Measurements from ENCODE around the gene CRELD2. TPM values are rescaled to one million over a fixed set of nuclear protein-coding genes. Genes with fewer than 3 reads are reported as not detected.
A peak's percentile ranks its signal among the peaks of the same experiment; 100 is the strongest.

CRELD2 gene
- total and polyA plus RNA-seq, 2 of the 13 experiments (the other 11 are each of a cell fraction or from before 2014, with no cell fraction given): 17.2 to 44.7 TPM

DNA sequence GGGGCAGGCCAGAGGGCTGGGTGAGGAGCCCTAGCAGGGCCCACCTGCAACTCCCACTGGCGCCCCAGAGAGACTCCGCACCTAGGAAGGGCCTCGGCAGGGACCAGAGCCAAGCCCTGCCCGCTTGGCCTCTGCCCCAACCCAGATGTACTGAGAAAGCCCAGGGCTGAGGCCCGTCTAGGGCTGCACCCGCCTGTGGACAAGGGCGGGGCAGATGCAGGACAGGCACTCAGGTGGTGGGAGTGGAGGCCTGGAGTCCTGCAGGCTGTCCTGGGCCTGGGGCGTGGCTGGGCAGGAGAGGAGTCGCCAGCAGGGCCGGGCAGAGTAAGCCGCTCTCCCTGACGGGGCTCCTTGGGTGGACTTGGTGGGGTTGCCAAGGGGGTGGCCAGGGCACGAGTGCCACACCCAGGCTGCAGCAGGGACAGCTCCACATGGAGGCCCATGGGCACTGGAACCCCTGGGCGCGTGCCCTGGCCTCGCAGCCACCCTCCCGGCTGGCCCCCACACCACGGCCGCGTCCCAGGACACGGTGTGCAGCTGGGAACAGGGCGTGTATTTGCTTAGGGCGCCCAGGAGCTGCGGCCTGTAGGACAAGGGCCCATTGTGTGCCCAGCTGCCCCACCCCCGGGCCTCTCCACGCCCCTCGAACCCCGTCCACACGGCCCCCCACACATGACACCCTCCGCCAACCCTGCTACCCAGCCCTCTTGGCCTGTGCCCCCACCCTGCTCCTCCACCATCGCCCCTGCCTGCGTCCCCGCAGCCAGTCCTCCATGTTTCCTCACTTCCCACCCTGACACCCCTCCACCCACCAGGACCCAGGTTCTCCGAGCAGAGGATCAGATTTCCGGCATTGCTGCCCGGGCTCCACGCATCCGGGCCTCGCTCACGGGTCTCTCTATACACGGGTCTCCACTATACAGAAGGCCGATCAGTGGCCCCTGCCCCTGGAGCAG lies 30.8 kb downstream of the CRELD2 start (continued):
- TF ChIP-seq, protein P1, sequence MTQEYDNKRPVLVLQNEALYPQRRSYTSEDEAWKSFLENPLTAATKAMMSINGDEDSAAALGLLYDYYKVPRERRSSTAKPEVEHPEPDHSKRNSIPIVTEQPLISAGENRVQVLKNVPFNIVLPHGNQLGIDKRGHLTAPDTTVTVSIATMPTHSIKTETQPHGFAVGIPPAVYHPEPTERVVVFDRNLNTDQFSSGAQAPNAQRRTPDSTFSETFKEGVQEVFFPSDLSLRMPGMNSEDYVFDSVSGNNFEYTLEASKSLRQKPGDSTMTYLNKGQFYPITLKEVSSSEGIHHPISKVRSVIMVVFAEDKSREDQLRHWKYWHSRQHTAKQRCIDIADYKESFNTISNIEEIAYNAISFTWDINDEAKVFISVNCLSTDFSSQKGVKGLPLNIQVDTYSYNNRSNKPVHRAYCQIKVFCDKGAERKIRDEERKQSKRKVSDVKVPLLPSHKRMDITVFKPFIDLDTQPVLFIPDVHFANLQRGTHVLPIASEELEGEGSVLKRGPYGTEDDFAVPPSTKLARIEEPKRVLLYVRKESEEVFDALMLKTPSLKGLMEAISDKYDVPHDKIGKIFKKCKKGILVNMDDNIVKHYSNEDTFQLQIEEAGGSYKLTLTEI (CRISPR knock-in tag; conservative IDR thresholded peaks at IDR 0.05): no peak
- peak; percentile 91 for TF ChIP-seq ZBTB3 (CRISPR knock-in tag; IDR thresholded peaks at IDR 0.05; ENCODE audit: borderline replicate concordance, low read depth)
- TF ChIP-seq SAP130 (CRISPR knock-in tag; IDR thresholded peaks at IDR 0.05; ENCODE audit: low read depth): peak; percentile 74
- no peak for TF ChIP-seq FOXP1 (IDR thresholded peaks at IDR 0.05)
- TF ChIP-seq FOXP1 (CRISPR knock-in tag; IDR thresholded peaks at IDR 0.05): no peak; the same call in 1 of the 2 replicates
- TF ChIP-seq ZNF615 (CRISPR knock-in tag; IDR thresholded peaks at IDR 0.05; ENCODE audit: borderline replicate concordance): no peak
- TF ChIP-seq RARG (CRISPR knock-in tag; IDR thresholded peaks at IDR 0.05; ENCODE audit: low read depth): no peak
- TF ChIP-seq NKX3-1 (CRISPR knock-in tag; IDR thresholded peaks at IDR 0.05): peak; percentile 89; the same call in 1 of the 2 replicates
- TF ChIP-seq, protein P2, sequence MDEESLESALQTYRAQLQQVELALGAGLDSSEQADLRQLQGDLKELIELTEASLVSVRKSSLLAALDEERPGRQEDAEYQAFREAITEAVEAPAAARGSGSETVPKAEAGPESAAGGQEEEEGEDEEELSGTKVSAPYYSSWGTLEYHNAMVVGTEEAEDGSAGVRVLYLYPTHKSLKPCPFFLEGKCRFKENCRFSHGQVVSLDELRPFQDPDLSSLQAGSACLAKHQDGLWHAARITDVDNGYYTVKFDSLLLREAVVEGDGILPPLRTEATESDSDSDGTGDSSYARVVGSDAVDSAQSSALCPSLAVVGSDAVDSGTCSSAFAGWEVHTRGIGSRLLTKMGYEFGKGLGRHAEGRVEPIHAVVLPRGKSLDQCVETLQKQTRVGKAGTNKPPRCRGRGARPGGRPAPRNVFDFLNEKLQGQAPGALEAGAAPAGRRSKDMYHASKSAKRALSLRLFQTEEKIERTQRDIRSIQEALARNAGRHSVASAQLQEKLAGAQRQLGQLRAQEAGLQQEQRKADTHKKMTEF (CRISPR knock-in tag; IDR thresholded peaks at IDR 0.05): peak; percentile 78
- TF ChIP-seq, protein P3, sequence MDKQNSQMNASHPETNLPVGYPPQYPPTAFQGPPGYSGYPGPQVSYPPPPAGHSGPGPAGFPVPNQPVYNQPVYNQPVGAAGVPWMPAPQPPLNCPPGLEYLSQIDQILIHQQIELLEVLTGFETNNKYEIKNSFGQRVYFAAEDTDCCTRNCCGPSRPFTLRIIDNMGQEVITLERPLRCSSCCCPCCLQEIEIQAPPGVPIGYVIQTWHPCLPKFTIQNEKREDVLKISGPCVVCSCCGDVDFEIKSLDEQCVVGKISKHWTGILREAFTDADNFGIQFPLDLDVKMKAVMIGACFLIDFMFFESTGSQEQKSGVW (CRISPR knock-in tag; IDR thresholded peaks at IDR 0.05; ENCODE audit: borderline replicate concordance): no peak
- TF ChIP-seq ADNP (CRISPR knock-in tag; IDR thresholded peaks at IDR 0.05): no peak
- TF ChIP-seq ZNF773 (CRISPR knock-in tag; IDR thresholded peaks at IDR 0.05; ENCODE audit: borderline replicate concordance): peak; percentile 48; the same call in 1 of the 2 replicates
- peak; percentile 77 for TF ChIP-seq RXRB (CRISPR knock-in tag; IDR thresholded peaks at IDR 0.05; ENCODE audit: borderline replicate concordance)
- TF ChIP-seq CBX1 (IDR thresholded peaks at IDR 0.05; ENCODE audit: low read depth): peak; percentile 42
- TF ChIP-seq ZNF788 (CRISPR knock-in tag; IDR thresholded peaks at IDR 0.05; ENCODE audit: borderline replicate concordance): peak; percentile 94; the same call in 1 of the 2 replicates
- no peak for TF ChIP-seq NCOA5 (CRISPR knock-in tag; IDR thresholded peaks at IDR 0.05)
- peak; percentile 89 for TF ChIP-seq HNRNPK (IDR thresholded peaks at IDR 0.05; ENCODE audit: low read depth, low read length, poor library complexity, severe bottlenecking)
- peak; percentile 66 for TF ChIP-seq ZFX (CRISPR knock-in tag; IDR thresholded peaks at IDR 0.05; ENCODE audit: low read depth)
- TF ChIP-seq, protein P4, sequence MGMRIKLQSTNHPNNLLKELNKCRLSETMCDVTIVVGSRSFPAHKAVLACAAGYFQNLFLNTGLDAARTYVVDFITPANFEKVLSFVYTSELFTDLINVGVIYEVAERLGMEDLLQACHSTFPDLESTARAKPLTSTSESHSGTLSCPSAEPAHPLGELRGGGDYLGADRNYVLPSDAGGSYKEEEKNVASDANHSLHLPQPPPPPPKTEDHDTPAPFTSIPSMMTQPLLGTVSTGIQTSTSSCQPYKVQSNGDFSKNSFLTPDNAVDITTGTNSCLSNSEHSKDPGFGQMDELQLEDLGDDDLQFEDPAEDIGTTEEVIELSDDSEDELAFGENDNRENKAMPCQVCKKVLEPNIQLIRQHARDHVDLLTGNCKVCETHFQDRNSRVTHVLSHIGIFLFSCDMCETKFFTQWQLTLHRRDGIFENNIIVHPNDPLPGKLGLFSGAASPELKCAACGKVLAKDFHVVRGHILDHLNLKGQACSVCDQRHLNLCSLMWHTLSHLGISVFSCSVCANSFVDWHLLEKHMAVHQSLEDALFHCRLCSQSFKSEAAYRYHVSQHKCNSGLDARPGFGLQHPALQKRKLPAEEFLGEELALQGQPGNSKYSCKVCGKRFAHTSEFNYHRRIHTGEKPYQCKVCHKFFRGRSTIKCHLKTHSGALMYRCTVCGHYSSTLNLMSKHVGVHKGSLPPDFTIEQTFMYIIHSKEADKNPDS (CRISPR knock-in tag; IDR thresholded peaks at IDR 0.05): peak; percentile 43; the same call in 1 of the 2 replicates
- TF ChIP-seq, protein P5, sequence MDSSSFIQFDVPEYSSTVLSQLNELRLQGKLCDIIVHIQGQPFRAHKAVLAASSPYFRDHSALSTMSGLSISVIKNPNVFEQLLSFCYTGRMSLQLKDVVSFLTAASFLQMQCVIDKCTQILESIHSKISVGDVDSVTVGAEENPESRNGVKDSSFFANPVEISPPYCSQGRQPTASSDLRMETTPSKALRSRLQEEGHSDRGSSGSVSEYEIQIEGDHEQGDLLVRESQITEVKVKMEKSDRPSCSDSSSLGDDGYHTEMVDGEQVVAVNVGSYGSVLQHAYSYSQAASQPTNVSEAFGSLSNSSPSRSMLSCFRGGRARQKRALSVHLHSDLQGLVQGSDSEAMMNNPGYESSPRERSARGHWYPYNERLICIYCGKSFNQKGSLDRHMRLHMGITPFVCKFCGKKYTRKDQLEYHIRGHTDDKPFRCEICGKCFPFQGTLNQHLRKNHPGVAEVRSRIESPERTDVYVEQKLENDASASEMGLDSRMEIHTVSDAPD (CRISPR knock-in tag; IDR thresholded peaks at IDR 0.05): no peak
- TF ChIP-seq EED (CRISPR knock-in tag; IDR thresholded peaks at IDR 0.05): peak; percentile 68; the same call in 1 of the 2 replicates

Data from HepG2 (cell line).